BE2C (cell line): ENCODE measurements around the gene SEPTIN10.
"Not testable (repeated sequence)": the region's sequence is repeated elsewhere in the genome, so short reads cannot be mapped to it uniquely, and the experiment has no call there.

Experiments
- DNase-seq: peaks from one replicate; pipeline ENCODE4 v3.0.0-alpha.2; 2020
- H3K27me3 ChIP-seq: fragments of 250-450 bp; sonication (Bioruptor Pico); 2 replicates; pipeline ENCODE4 v1.5.1; 2020; ENCODE audit warnings: mild to moderate bottlenecking
- H3K36me3 ChIP-seq: fragments of 250-450 bp; sonication (Bioruptor Pico); 2 replicates; pipeline ENCODE4 v1.5.1; 2020; ENCODE audit warnings: mild to moderate bottlenecking
- H3K4me1 ChIP-seq: fragments of 250-450 bp; sonication (Bioruptor Pico); 2 replicates; pipeline ENCODE4 v1.5.1; 2020
- H3K4me3 ChIP-seq: 2 replicates; pipeline ENCODE4 v1.5.1; 2011; ENCODE audit warnings: low read depth, low read length
- H3K9me3 ChIP-seq: fragments of 250-450 bp; sonication (Bioruptor Pico); 2 replicates; pipeline ENCODE4 v1.5.1; 2020
- TF ChIP-seq, protein P1 (sequence below): IDR thresholded peaks from 2 replicates; pipeline ENCODE4 v1.5.1; 2012; ENCODE audit warnings: mild to moderate bottlenecking, low read depth, low read length

Gene SEPTIN10

DNA sequence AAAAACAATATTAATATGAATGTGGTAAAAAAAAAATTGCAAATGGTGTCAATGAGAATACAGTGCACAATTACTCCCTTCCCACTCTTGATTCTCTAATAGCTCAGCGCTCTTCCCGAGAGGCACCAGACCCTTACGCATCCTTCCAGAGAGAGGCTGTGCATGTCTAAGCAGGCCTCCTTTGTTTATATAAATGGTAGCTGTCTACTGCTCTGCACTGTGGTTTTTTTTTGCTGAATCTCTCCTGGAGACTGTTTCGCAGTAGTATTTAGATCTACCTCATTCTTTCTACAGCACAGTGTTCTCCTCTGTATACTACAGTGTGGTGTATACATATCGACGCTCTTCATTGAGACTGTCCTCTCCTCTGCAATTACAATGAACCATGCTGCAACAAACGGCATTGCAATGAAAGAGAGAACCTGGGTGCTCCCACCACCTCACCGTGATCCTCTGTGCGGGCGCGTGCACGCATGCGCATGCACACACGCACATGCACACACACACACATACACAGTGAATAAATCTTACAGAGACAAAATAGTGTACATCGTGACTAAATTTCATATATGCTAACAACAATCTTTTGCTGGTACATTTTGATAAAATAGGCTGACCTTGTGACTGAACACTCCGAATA lies 19.4 kb downstream of the SEPTIN10 start:
- no peaks in the 10 kb centered on the region for H3K4me1 ChIP-seq
- H3K4me3 ChIP-seq, result no peak overlapping the region
- H3K9me3 ChIP-seq, result no peaks in the 10 kb centered on the region
- TF ChIP-seq, protein P1, sequence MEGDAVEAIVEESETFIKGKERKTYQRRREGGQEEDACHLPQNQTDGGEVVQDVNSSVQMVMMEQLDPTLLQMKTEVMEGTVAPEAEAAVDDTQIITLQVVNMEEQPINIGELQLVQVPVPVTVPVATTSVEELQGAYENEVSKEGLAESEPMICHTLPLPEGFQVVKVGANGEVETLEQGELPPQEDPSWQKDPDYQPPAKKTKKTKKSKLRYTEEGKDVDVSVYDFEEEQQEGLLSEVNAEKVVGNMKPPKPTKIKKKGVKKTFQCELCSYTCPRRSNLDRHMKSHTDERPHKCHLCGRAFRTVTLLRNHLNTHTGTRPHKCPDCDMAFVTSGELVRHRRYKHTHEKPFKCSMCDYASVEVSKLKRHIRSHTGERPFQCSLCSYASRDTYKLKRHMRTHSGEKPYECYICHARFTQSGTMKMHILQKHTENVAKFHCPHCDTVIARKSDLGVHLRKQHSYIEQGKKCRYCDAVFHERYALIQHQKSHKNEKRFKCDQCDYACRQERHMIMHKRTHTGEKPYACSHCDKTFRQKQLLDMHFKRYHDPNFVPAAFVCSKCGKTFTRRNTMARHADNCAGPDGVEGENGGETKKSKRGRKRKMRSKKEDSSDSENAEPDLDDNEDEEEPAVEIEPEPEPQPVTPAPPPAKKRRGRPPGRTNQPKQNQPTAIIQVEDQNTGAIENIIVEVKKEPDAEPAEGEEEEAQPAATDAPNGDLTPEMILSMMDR, result no peak
- no peaks in the 10 kb centered on the region for H3K36me3 ChIP-seq
- DNase-seq, result no peak
- H3K27me3 ChIP-seq, result no peaks in the 10 kb centered on the region

DNA sequence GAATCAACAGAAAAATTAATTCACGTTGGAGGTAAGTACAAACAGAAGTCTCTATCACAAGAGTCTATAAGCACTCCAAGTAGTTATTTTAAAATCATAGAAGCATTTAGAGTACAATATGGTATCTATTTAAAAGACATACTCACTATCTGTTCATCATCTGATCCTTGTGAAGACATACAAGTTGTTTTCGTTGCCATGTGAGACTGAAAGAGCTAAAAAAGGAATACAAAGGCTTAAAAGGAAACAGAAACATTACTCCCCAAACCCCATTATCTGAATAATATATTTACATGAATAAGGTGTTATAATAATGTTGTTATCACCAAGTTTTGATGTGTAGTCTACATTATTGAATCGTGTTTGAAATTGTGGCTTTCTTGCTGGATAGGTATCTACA lies 20.9 kb downstream of the SEPTIN10 start:
- H3K9me3 ChIP-seq, result no peaks in the 10 kb centered on the region
- no peaks in the 10 kb centered on the region for H3K27me3 ChIP-seq
- no peak for DNase-seq
- no peaks in the 10 kb centered on the region for H3K4me1 ChIP-seq
- TF ChIP-seq, protein P1, result no peak
- no peaks in the 10 kb centered on the region for H3K36me3 ChIP-seq
- H3K4me3 ChIP-seq, result no peak overlapping the region

DNA sequence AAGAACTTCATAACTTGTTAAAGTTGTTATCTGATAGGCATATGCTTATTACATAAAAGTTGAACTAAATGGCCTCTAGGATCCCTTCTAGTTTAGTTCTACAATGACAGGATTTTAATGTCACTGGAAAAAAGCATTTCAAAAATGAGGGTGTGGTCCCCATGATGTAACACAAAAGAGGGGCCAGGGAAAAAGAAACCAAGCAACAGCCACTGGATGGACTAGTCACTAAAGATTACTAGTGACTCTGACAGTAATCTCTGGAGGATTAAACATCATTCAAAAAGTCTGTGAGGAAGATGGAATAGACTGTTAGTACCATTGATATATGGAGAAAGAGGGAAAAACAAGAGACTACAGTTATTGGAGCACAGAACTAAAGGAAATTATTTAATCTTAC lies 22.6 kb downstream of the SEPTIN10 start:
- H3K36me3 ChIP-seq, result no peaks in the 10 kb centered on the region

DNA sequence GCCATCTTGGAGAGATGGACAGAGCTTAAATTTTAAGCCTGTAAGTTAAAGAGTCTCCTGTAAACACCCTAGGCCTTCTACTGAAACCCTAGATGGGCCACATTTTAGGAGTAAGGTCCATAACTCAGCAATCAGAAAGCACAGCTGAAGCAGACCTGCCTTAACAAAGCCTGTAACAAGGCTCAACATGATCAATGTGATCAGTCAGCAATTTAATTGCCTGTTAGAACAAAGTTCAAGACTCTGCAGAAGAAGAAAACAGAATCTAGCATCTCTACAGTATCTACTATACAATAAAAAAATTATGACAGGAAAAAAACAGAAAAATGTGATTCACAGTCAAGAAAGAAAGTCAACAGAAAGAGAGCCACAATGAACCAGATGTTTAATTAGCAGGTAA lies 27.1 kb downstream of the SEPTIN10 start:
- Histone ChIP-seq H3K9me3 (no peaks in the 10 kb centered on the region), H3K27me3 (no peaks in the 10 kb centered on the region), H3K4me3 (no peak overlapping the region), H3K36me3 (no peaks in the 10 kb centered on the region), H3K4me1 (no peaks in the 10 kb centered on the region)
- no peak for DNase-seq
- TF ChIP-seq, protein P1, result no peak

More for the DNA sequence above, 22.6 kb downstream of the SEPTIN10 start:
- TF ChIP-seq, protein P1, result no peak
- no peaks in the 10 kb centered on the region for H3K9me3 ChIP-seq
- no peak overlapping the region for H3K4me3 ChIP-seq
- H3K27me3 ChIP-seq, result no peaks in the 10 kb centered on the region
- H3K4me1 ChIP-seq, result no peaks in the 10 kb centered on the region
- DNase-seq, result no peak

DNA sequence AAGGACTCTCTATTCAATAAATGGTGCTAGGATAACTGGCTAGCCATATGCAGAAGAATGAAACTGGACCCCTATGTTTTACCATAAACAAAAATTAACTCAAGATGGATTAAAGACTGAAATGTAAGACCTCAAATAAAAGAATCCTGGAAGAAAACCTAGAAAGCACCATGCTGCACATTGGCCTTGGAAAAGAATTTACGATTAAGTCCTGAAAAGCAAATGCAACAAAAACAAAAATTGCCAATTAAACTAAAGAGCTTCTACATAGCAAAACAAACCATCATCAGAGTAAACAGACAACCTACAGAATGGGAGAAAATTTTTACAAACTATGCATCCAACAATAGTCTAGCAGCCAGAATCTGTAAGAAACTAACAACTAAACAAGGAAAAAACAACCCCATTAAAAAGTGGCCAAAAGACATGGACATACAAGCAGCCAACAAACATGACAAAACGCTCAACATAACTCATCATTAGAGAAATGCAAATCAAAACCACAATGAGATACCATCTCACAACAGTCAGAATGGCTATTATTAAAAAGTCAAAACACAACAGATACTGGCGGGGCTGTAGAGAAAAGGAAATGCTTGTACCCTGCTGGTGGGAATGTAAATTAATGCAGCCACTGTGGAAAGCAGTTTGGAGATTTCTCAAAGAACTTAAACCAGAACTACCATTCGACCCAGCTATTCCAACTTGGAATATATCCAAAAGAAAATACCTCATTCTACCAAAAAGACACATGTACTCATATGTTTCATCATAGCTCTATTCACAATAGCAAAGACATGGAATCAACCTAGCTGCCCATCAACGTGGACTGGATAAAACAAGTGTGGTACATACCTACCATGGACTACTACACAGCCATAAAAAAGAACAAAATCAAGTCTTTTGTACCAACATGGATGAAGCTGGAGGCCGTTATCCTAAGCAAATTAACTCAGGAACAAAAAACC lies 30.6 kb downstream of the SEPTIN10 start:
- no peaks in the 10 kb centered on the region for H3K4me1 ChIP-seq
- no peaks in the 10 kb centered on the region for H3K27me3 ChIP-seq
- H3K4me3 ChIP-seq, result no peak overlapping the region
- no peaks in the 10 kb centered on the region for H3K9me3 ChIP-seq
- TF ChIP-seq, protein P1, result no peak
- DNase-seq, result no peak
- no peaks in the 10 kb centered on the region for H3K36me3 ChIP-seq

DNA sequence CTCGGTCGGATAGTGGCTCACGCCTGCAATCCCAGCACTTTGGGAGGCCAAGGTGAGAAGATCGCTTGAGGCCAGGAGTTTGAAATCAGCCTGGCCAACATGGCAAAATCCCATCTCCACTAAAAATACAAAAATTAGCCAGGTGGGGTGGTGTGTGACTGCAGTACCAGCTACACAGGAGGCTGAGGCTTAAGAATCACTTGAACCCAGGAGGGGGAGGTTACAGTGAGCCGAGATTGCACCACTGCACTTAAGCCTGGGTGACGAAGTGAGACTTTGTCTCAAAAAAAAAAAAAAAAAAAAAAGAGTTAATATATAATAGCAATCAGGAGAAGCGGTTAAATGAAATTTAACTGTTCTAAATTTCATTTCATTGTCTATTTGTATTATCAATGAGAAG lies 36.1 kb downstream of the SEPTIN10 start:
- H3K4me3 ChIP-seq, H3K27me3 ChIP-seq, H3K36me3 ChIP-seq, H3K9me3 ChIP-seq, DNase-seq, H3K4me1 ChIP-seq: not testable (repeated sequence)
